ENCODE data around the gene RILPL1. TPM values are rescaled to one million over a fixed set of nuclear protein-coding genes. Genes with fewer than 3 reads are reported as not detected.
A peak's percentile ranks its signal among the peaks of the same experiment; 100 is the strongest.
"Not testable (repeated sequence)": the region's sequence is repeated elsewhere in the genome, so short reads cannot be mapped to it uniquely, and the experiment has no call there.

RILPL1 gene
- total RNA-seq, 2 donors from 2014 or later = 20.7 to 23.4 TPM

DNA sequence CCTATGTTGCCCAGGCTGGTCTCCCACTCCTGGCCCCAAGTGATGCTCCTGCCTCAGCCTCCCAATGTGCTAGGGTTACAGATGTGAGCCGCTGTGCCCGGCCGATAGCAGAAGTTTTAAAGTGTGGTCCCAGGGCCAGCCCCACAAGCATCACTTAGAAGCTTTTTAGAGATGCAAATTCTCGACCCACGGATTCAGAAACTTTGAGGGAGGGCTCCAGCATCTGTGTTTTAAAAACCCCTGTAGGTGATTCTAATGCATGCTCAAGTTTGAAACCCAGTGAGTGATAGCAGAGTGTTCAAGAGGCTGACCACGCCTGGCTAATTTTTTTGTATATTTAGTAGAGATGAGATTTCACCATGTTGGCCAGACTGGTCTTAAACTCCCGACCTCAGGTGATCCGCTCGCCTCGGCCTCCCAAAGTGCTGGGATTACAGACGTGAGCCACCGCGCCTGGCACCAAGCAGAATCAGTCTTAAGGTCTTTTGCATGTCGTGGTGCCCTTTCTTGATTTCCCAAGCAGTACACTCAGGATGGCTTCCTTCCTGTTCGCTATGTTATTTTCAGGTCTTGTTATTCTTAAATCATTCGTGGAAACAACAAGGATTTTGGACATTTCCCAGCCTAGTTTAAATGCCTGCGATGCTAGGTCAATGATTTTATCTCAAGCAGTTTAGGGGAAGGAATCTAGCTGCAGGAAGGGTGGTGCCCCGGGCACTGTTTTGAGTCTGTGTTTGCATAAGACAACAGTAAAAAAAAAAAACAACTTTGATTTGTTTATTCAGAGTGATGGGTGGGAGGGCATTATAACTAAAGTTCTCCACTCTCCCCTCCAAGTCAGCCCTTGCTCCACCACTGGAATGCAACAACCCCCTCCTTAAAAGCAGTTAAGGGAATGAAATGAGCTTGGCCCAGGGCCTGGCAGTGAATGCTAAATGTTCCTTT lies 87.9 kb downstream of the RILPL1 start:
- intact Hi-C loops (cut with DNase I) = no loop called here
- no peak for DNase-seq (ENCODE audit: low spot score)

DNA sequence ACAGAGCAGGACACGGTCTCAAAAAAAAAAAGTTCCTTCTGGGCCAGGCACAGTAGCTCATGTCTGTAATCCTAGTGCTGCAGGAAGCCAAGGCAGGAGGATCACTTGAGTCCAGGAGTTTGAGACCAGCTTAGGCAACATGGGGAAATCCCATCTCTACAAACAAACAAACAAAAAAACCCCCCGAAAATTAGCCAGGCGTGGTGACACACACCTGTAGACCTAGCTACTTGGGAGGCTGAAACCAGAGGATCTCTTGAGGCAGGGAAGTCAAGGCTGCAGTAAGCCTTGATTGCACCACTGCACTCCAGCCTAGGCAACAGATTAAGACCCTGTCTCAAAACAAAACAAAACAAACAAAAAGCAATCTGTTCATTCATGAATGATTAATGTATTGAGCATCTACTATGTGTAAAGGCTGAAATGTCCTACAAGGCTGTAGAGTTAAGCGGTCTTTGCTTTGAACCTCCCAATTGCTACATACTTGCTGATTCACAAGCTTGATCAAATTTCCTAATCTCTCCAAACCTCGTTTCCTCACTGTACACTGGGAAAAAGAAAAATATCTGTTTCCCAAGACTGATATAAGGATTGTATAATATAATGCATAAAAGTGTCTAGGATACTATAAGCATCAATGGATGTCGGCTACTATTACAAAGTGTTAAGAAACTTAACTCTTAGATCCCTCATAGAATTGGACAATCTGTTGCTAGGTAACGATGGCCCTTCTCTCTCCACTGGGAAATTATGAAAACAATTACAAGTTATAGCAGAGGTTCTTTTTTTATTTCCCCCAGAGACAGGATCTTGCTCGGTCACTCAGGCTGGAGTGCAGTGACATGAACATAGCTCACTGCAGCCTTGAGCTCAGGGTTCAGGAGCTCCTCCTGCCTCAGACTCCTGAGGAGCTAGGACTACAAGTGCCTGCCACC lies 89.2 kb downstream of the RILPL1 start:
- no peak for DNase-seq (ENCODE audit: low spot score)
- intact Hi-C loops (cut with DNase I) = no loop called here

DNA sequence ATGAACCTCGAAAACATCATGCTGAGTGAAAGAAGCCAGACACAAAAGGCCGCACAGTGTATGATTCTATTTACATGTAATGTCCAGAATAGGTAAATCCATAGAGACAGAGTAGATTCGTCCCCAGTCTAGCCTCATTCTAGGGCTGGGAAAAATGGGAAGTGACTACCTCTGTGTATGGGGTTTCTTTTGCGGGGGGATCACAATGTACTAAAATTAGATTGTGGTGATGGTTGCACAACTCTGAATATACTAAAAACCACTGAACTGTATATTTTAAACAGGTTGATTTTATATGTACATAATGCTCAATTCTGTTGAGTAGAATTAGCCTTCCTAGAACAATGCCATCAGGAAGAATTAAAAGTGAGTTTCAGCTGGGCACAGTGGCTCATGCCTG lies 90.7 kb downstream of the RILPL1 start:
- intact Hi-C loops (cut with DNase I) = no loop called here
- no peak for DNase-seq (ENCODE audit: low spot score)

DNA sequence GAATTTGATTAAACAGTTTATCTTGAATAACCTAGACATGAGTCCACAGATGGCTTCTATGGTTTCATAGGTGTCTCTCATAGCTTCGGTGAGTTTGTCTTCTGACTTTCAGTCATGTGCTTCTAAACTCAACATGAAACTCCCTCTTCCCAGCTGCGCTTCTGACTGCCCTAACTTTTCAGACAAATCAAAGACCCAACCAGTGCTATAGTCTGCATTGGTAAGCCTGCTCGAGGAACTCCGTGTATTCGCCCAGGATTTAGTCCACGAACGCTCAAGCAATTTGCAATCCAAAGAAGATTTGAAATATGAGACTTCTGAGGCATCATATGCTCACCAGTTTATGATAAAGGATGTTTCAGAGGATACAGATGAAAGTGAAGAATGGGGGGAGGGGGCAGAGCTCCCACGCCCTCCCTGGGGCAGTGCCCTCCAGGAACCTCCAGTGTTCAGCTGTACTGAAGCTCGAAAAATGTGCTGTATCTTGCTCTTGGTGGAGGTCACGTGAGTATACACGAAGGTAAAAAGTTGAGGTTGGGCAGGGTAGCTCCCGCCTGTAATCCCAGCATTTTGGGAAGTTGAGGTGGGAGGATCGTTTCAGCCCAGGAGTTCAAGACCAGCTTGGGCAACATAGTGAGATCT lies 91.9 kb downstream of the RILPL1 start:
- no peak for DNase-seq (ENCODE audit: low spot score)
- intact Hi-C loops (cut with DNase I) = no loop called here

DNA sequence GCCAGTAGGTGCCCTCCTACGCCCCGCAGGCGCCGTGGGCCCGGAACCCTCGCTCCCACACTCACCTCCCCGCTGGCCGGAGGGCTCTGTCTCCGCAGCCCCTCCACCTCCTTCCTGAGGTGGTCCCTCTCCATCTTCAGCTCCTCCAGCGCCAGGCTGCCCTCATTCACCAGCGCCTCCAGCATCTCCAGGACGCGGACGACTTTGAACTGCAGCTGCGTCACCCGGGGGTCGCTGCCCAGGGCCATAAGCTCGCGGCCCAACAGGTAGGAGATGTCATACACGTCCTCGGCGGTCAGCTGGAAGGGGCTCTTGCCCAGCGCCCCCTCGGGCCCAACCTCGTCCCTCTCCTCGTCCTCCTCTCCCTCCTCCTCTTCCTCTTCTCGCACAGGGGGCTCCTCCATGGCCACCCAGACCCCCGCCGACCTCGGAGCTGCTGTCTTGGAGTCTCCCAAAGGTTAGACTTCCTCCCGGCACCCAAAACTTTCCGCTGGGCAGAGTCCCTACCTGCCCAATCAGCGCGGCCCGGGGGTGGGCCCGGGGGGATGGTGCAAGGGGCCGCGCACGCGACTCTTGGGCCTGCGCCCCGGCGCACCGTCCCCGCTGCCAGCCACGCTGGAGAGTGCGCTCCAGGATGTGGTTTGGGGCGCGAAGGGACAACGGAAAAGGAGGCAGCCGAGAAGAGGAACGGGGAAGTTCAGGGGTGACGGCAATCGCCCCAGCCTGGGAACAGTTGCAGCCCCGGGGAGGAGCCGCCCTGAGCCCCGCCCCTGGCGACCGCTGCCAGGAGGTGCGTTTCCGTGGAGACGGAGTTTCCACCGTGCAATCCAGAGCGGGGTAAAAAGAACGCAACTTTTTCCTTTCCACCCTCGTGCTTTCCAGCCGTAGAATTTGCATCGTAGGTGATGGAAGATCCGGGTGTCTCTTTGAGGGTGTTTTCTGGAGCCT lies 97.2 kb downstream of the RILPL1 start, which contains the start of gene RILPL2:
Gene RILPL2 (minus strand): TSS at position 668 of the 948 bp plus-strand sequence. CDS start 264 bp downstream, at position 404.
- peak; percentile 98 for DNase-seq (ENCODE audit: low spot score)
- intact Hi-C loops (cut with DNase I) = loop anchor here in 1 of 2 donors (10.0 kb wide), 1 partner anchor 51 kb away; the partner anchor contains the start of gene KMT5A

DNA sequence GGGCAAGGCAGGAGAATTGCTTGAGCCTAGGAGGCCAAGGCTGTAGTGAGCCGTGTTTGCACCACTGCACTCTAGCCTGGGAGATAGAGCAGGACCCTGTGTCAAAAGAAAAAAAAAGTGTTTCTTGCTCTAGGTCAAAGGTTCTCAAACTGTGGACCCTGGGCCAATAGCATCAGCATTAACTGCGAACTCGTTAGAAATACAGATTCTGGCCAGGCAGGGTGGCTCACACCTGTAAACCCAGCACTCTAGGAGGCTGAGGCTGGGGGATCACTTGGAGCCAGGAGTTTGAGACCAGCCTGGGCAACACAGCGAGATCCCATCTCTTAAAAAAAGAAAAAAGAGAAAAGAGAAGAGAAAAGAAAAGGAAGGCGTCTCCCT lies 97.9 kb downstream of the RILPL1 start:
- intact Hi-C loops (cut with DNase I) = loop anchor here in 1 of 2 donors (10.0 kb wide), 1 partner anchor 51 kb away; the partner anchor contains the start of gene KMT5A
- no peak for DNase-seq (ENCODE audit: low spot score)

DNA sequence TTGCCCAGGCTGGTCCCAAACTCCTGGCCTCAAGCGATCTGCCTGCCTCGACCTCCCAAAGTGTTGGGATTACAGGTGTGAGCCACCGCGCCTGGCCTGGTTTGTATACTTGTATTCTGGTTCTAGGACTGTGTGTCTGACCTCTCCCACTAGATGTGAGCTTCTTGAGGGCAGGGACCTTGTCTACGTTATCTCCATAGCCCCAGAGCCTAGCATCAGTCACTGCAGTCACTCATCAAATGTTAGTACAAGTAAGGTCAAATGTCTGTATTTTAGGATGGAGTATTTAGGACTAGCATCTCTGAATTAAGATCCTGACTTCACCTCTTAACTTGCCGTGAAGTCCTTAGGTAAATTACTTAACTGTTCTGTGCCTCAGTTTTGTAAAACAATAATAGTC lies 99.9 kb downstream of the RILPL1 start:
- DNase-seq (ENCODE audit: low spot score) = no peak
- intact Hi-C loops (cut with DNase I) = loop anchor here in 1 of 2 donors (10.0 kb wide), 1 partner anchor 49 kb away; the partner anchor contains the start of gene KMT5A

DNA sequence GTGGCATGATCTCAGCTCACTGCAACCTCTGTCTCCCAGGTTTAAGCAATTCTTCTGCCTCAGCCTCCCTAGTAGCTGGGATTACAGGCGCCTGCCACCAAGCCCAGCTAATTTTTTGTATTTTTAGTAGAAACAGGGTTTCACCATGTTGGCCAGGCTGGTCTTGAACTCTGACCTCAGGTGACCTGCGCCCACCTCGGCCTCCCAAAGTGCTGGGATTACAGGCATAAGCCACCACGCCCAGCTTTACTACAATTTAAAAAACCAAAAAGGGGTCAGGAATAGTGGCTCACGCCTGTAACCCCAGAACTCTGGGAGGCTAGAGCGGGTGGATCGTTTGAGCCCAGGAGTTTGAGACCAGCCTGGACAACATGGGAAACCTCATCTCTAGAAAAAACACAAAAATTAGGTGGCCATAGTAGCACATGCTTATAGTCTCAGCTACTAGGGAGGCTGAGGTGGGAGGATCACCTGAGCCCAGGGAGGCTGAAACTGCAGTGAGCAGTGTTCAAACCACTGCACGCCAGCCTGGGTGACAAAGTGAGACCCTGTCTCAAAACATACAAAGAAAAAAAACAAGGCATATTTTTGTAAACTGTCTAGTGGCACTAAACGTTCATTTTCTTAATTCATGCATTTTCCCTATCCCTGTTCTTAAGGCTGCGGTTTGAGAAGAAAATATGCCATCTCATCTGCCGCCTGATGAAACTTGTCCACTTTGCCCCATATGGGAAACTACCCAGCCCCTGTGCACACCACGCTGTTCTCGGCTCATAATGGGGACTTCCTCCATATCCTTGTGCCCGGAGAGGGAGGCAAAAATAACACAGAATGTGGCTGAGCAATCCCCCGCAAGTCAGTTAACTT lies 101.3 kb downstream of the RILPL1 start:
- not testable (repeated sequence) for DNase-seq (ENCODE audit: low spot score)
- intact Hi-C loops (cut with DNase I) = loop anchor here in 1 of 2 donors (10.0 kb wide), 1 partner anchor 47 kb away; the partner anchor contains the start of gene KMT5A

DNA sequence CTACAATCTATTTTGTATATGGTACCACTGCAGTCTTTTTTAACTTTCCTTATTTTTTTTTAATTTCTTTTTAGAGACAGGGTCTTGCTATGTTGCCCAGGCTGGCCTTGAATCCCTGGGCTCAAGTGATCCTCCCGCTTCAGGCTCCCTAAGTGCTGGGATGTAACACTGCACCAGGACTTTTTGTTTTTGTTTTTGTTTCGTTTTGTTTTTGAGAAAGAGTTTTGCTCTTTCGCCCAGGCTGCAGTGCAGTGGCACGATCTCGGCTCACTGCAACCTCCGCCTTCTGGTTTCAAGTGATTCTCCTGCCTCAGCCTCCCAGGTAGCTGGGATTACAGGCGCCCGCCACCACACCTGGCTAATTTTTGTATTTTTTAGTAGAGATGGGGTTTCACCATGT lies 104.4 kb downstream of the RILPL1 start:
- intact Hi-C loops (cut with DNase I); DNase-seq (ENCODE audit: low spot score): not testable (repeated sequence)

DNA sequence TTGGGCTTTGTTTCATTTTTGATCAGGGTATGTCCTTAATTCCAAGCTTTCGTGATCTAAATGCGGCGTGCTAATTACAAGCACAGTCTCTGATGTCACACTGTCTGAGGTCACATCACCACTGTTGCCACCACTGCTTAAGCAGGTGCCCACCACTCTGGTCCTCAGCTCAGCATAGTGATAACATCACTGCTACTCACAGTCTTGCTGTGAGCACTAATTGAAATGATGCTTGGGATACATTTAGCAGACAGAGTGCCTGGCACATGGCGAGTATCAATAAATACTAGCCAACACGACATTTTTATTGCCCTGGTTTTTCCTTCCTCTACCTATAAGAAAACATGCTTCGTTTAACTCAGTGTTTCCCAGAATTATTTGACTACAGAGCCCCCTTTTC lies 104.9 kb downstream of the RILPL1 start:
- intact Hi-C loops (cut with DNase I) = no loop called here
- DNase-seq (ENCODE audit: low spot score) = no peak

DNA sequence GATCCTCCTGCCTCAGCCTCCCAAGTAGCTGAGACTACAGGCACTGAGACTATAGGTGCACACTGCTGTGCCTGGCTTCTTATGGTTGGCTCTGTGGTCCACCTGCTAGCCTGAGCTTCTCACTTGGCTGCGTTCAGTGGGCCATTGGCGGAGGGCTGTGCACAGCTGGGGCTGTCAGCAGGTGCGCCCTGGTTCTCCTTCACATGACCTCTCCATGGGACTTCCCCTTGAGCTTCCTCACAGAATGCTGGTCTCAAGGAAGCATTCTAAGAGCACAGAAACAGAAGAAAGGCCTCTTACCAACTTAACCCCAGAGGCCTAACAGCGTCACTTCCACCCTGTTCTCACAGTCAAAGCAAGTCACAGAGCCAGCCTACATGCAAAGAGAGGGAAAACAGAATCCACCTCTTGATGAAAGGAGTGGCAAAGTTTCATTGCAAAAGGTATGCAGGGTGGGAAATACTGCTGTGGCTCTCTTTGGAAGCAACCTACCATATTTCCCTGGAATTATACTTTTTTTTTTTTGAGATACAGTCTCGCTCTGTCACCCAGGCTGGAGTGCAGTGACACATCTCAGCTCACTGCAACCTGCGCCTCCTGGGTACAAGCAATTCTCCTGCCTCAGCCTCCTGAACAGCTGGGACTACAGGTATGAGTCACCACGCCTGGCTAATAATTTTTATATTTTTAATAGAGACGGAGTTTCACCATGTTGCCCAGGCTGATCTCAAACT lies 106.3 kb downstream of the RILPL1 start:
- no peak for DNase-seq (ENCODE audit: low spot score)
- intact Hi-C loops (cut with DNase I) = no loop called here

DNA sequence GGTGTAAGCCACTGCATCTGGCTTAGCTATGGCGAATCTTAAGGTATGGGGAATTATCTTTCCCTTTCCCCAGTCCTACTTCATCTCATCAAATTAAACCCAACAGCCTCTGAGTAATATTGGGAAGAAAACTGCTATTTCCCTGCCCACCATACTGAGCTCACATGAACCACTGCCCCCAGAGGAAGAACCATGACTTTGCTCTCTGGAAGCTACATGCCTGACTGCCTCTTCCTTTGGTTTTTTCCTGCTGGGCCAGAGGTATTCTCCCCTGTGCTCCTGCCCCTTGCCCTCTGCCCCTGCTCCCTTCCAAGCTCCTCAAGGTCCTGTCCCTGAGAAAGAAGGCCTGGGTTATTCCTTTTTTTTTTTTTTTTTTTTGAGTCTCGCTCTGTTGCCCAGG lies 112.2 kb downstream of the RILPL1 start:
- intact Hi-C loops (cut with DNase I) = no loop called here
- DNase-seq (ENCODE audit: low spot score) = no peak

Small RNA genes lying within 50 kb of the gene (microRNA-seq; reads per million reads assigned to microRNA genes)
- gene MIR3908 (ENCODE audit: borderline microRNAs expressed in 2 of 2) = 0 reads per million in 2 donors

Other genes with a start within 250 kb of the RILPL1 start
- 10 to 100 TPM; 26.1 to 31.2 TPM for gene SBNO1, start 168.9 kb downstream of the RILPL1 start, total RNA-seq
- 10 to 100 TPM; 52.2 to 56.1 TPM for gene KMT5A, start 149.6 kb downstream of the RILPL1 start, total RNA-seq
- gene RILPL2, start 97.0 kb downstream of the RILPL1 start, total RNA-seq = 1 to 10 TPM; 4.8 to 5.3 TPM
- gene SNRNP35, start 75.6 kb downstream of the RILPL1 start, total RNA-seq = 10 to 100 TPM; 11.9 to 16.9 TPM
- gene TMED2, start 50.8 kb upstream of the RILPL1 start, total RNA-seq = 100 to 1,000 TPM; 213 to 222 TPM
- gene DDX55, start 68.4 kb upstream of the RILPL1 start, total RNA-seq = 10 to 100 TPM in 1 of 2 donors, 1 to 10 TPM in 1; 9.8 to 19.8 TPM
- 10 to 100 TPM; 36.7 to 37.4 TPM for gene EIF2B1, start 100.0 kb upstream of the RILPL1 start, total RNA-seq
- gene GTF2H3, start 100.1 kb upstream of the RILPL1 start, total RNA-seq = 10 to 100 TPM; 20.9 TPM
- gene TCTN2, start 137.4 kb upstream of the RILPL1 start, total RNA-seq = 1 to 10 TPM; 7.6 to 7.8 TPM
- gene ATP6V0A2, start 178.6 kb upstream of the RILPL1 start, total RNA-seq = 10 to 100 TPM; 20.2 to 20.7 TPM
- not detected for gene DNAH10, start 228.6 kb upstream of the RILPL1 start, total RNA-seq

Data from posterior vena cava (tissue), 2 donors.